Stimulated activated CD4-positive, alpha-beta T cell treated with anti-CD3 and anti-CD28 coated beads, Interleukin-1b, Interleukin-23, amount 100 ng/mL, for 4 hours (primary cell): ENCODE measurements around the gene C1GALT1.
A peak's percentile ranks its signal among the peaks of the same experiment; 100 is the strongest.
"Not testable (repeated sequence)": the region's sequence is repeated elsewhere in the genome, so short reads cannot be mapped to it uniquely, and the experiment has no call there.

Experiments used
- DNase-seq, 2 donors: peaks; one replicate each; pipeline ENCODE4 v3.0.0-alpha.2; 2020; ENCODE audit warnings: low read depth in 2 of 2

The C1GALT1 gene

GRCh38 chr7:7182156-7183060 lies at the start of gene C1GALT1:
TSS of gene C1GALT1 (plus strand) at chr7:7182544. CDS start at chr7:7234320, 51,776 bp downstream.
- peak; percentile 98 for DNase-seq

GRCh38 chr7:7134046-7134445 lies 48.3 kb upstream of the C1GALT1 start:
- DNase-seq = no peak

- DNase-seq = no peak
These were observed 47.3 kb upstream of the C1GALT1 start for GRCh38 chr7:7135074-7135473.

GRCh38 chr7:7135924-7136323 lies 46.4 kb upstream of the C1GALT1 start:
- not testable (repeated sequence) for DNase-seq

- DNase-seq = no peak
These were observed 45.6 kb upstream of the C1GALT1 start for GRCh38 chr7:7136466-7137381.

GRCh38 chr7:7138897-7139296 lies 43.4 kb upstream of the C1GALT1 start:
- DNase-seq = no peak

- not testable (repeated sequence) for DNase-seq
These were observed 38.9 kb upstream of the C1GALT1 start for GRCh38 chr7:7143404-7143803.

GRCh38 chr7:7145151-7145550 lies 37.2 kb upstream of the C1GALT1 start:
- not testable (repeated sequence) for DNase-seq

GRCh38 chr7:7146837-7147236 lies 35.5 kb upstream of the C1GALT1 start:
- no peak for DNase-seq

GRCh38 chr7:7148798-7149481 lies 33.4 kb upstream of the C1GALT1 start:
- no peak for DNase-seq

GRCh38 chr7:7151285-7151684 lies 31.1 kb upstream of the C1GALT1 start:
- no peak for DNase-seq

GRCh38 chr7:7151865-7152264 lies 30.5 kb upstream of the C1GALT1 start:
- DNase-seq = no peak

GRCh38 chr7:7152315-7152714 lies 30.0 kb upstream of the C1GALT1 start:
- no peak for DNase-seq

GRCh38 chr7:7154355-7154754 lies 28.0 kb upstream of the C1GALT1 start:
- not testable (repeated sequence) for DNase-seq

- DNase-seq = no peak
These were observed 25.7 kb upstream of the C1GALT1 start for GRCh38 chr7:7156663-7157062.

- DNase-seq = peak in 1 of 2 donors; percentile 15
These were observed 25.0 kb upstream of the C1GALT1 start for GRCh38 chr7:7157177-7157886.

GRCh38 chr7:7157887-7158271 lies 24.5 kb upstream of the C1GALT1 start:
- DNase-seq = no peak

- DNase-seq = no peak
These were observed 23.2 kb upstream of the C1GALT1 start for GRCh38 chr7:7159063-7159658.

GRCh38 chr7:7164591-7164990 lies 17.8 kb upstream of the C1GALT1 start:
- DNase-seq = no peak

- DNase-seq = no peak
These were observed 17.0 kb upstream of the C1GALT1 start for GRCh38 chr7:7165372-7165771.

- DNase-seq = no peak
These were observed 16.0 kb upstream of the C1GALT1 start for GRCh38 chr7:7166318-7166717.
